ENCODE data around the gene METRN.
"Not testable (repeated sequence)": the region's sequence is repeated elsewhere in the genome, so short reads cannot be mapped to it uniquely, and the experiment has no call there.

The METRN gene

DNA sequence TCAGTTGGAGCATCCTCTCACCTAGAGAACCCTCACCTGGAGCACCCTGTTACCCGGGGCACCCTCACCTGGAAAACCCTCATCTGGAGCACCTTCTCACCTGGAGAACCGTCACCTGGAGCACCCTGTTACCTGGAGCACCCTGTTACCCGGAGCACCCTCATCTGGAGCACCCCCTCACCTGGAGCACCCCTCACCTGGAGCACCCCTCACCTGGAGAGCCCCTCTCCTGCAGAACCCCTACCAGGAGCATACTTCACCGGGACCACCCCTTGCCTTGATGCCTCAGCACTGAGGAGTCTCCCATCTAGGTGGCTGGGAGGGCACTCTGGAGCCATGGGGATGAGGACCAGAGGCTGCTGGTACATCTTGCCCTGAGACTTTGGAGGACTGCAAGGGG, 6.0 kb upstream of the METRN start:
- in situ Hi-C loops (cut with MboI; ENCODE audit: low sequenced_read_pairs): no loop called here

DNA sequence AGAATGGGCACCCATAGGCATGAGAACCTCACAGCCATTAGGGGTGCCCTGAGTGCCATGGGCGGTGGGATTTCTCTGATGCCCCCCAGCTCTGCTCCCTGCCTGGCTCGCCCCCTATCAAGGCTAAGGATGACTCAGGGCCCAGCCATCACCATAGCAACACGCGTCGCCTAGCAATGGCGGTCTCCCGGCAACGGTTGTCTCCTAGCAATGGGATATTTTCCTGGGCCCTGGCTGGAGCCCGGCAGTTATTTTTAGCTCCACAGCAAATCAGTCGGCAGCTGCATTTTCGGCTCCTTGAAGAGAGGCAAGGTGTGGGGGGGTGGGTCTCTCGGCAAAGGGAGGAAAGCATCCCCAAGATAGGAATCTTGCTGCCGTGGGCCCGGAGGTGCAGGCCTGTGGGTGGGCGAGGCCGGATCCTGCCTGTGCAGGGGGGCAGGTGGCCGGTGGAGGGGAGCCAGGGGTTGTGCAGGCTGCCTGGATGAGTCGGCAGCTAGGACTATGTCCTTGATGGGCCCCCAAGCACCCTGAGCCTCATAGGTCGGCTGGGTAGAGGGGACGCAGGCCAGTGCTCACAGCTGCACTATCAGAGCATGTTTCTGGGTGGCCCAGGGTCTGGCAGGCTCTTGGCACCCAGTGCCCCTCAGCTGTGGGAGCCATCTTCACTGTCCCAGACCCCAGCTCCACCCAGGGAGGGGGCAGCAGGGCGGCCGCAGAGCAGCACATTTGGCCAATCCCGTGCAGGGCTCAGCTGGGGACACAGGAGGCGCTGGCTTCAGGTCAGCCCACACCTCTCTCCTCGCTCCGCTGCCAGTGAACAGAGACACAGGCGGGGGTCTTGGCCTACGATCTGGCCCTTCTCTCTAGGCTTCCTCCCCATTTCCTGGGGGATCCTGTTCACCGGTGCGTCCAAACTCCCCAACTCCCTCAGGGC, 5.1 kb upstream of the METRN start:
- in situ Hi-C loops (cut with MboI; ENCODE audit: low sequenced_read_pairs): no loop called here

DNA sequence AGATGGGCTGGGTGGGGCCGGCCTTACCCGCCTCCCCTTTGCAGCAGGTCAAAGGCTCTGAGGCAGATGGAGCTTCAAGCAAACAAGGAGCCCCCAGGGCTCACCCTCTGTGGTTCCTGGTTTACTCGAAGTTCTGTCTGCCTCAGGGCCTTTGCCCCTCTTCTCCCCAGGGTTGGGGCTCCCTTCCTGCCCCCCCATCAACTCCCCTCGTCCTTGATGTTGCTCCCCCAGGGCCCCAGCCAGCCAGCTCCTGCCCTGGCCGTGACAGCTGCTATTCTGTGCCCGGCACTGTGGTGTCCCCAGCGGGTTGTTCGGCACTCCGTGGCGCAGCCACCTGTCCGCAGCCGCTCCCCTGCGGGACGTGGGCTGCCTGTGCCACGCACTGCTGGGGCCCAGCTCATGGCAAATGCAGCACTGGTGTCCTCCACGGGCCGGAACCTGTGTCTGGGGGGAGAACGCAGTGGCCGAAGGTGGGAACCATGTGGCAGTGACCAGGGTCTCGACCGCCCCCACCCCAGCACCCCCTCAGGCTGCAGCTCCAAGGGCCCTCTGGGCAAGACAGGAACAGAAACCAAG, 4.3 kb upstream of the METRN start:
- in situ Hi-C loops (cut with MboI; ENCODE audit: low sequenced_read_pairs): no loop called here

DNA sequence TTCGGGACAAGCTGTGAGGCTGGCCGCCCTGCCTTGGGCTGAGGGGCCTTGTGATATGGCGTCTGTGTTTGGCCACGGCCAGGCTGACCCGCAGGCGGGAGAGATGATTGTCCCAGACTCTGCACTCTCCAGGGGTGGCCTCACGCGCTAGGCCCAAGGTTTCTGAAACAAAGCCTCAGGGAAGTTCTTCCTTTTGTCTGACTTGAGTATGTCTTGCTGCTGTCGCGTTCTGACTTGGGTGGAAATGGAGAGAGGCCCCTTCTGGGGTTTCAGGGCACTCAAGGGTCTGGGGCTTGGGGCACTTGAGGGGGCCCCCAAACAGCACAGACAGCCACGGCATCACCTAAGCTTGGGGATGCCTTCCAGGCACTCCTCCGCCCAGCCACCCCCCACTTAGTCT, 3.8 kb upstream of the METRN start:
- in situ Hi-C loops (cut with MboI; ENCODE audit: low sequenced_read_pairs): no loop called here

DNA sequence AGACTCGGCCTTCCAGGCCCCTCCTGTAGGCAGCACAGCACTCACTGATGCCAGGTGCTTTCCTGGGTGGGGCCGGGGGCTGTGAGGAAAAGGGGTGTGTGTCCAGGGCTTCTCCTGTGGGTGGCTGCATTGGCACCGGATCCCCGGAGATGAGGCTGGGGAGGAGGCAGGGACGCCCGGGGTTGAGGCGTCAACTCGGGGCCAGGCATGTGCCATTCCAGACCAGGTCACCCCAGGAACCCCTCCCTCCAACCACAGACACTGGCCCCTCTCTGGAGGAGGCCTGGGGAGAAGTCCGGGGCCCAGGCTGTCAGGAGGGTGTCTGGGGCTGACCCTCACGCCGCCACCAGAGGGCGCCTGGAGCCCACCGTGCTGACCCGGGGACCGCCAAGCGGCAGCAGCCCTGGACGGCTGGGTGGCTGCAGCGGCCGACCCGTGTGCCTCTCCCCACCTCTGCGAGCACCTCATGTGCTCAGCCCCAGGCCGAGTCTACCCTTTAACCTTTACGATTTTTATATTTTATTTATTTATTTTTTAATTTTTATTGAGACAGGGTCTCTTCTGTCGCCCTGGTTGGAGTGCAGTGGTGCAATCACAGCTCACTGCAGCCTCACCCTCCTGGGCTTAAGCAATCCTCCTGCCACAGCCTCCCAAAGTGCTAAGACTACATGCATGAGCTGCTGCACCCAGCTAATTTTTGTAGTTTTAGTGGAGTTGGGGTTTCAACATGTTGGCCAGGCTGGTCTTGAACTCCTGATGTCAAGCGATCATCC, 3.2 kb upstream of the METRN start:
- in situ Hi-C loops (cut with MboI; ENCODE audit: low sequenced_read_pairs): no loop called here

DNA sequence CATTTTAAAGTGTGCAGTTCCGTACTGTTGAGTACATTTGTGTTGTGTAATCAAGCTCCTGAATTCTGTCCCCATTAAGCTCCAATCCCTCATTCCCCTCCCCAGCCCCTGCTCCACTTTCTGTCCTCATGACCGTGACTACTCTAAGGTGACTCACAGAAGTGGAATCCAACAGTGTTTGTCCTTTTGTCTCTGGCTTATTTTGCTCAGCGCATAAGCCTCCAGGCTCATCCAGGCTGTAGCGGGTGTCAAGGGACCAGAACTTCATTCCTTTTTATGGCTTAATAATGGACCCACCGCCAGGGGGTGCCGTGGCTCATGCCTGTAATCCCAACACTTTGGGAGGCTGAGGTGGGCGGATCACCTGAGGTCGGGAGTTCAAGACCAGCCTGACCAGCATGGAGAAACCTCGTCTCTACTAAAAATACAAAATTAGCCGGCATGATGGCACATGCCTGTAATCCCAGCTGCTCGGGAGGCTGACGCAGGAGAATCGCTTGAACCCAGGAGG, 2.1 kb upstream of the METRN start:
- in situ Hi-C loops (cut with MboI; ENCODE audit: low sequenced_read_pairs): not testable (repeated sequence)

DNA sequence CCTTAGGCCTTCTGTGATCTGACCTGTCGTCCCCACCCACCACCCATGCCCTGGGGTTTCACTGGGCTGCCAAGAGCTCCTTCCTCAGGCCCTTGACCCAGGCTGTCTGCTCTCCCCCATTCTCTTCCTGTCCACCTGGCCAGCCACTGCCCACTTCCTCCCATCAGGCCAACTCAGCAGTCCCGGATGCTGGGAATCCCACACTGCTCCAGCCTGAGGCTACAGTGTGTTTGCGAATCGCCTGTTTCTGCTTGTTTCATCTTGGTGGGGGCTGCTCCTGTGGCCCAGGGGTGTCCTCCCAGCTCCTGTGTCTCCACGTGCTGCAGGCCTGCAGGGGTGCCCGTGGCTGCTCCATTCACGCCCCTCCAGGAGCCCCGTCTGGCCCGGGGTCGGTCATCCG, 839 bp upstream of the METRN start:
- in situ Hi-C loops (cut with MboI; ENCODE audit: low sequenced_read_pairs): no loop called here

DNA sequence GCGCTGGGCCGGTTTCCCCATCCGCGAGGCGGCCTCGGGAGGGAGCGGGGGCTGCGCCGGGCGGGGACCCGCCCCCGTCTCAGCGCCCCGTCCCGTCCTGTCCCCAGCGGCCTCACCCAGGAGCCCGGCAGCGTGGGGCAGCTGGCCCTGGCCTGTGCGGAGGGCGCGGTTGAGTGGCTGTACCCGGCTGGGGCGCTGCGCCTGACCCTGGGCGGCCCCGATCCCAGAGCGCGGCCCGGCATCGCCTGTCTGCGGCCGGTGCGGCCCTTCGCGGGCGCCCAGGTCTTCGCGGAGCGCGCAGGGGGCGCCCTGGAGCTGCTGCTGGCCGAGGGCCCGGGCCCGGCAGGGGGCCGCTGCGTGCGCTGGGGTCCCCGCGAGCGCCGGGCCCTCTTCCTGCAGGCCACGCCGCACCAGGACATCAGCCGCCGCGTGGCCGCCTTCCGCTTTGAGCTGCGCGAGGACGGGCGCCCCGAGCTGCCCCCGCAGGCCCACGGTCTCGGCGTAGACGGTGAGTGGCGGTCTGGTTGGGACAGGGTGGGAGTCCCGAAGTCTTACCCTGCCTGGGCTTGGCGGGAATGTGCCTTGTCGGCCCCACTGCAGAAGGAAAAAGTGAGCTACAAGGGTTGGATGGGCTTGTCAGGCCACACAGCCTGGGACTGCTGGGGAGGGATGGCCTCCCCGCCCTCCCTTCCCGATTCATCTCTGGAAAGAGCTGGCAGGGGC, 720 bp downstream of the METRN start:
- in situ Hi-C loops (cut with MboI; ENCODE audit: low sequenced_read_pairs): no loop called here

DNA sequence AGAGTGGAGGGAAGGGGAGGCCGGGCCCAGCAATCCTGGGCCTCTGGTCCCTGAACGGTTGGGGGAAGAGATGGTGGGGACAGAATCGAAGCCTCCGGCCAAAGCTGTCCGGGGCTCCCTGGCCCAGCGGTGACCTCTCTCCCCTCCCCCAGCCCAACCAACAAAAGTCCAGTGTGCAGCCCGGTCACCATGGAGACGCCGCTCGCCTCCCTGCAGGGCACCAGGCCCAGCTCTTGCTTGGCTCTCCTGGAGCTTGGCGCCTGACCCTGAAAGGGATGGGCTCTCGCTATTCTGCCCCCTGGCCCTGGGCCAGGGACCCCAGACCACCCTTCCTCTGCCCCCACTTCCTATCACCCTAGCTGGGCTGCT, 1.3 kb downstream of the METRN start:
- in situ Hi-C loops (cut with MboI; ENCODE audit: low sequenced_read_pairs): no loop called here

DNA sequence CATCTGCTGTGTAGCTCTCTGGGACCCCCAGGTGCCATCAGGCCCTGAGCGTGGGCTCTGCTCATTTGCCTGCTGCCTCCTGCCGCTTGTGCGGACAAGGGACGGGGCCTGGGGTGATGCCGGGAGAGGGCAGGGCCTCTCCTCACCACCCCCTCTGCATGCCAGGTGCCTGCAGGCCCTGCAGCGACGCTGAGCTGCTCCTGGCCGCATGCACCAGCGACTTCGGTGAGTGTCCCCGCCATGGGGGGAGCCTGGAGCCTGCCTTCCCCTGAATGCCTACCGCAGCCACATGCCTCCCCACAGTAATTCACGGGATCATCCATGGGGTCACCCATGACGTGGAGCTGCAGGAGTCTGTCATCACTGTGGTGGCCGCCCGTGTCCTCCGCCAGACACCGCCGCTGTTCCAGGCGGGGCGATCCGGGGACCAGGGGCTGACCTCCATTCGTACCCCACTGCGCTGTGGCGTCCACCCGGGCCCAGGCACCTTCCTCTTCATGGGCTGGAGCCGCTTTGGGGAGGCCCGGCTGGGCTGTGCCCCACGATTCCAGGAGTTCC, 1.9 kb downstream of the METRN start:
- in situ Hi-C loops (cut with MboI; ENCODE audit: low sequenced_read_pairs): no loop called here

DNA sequence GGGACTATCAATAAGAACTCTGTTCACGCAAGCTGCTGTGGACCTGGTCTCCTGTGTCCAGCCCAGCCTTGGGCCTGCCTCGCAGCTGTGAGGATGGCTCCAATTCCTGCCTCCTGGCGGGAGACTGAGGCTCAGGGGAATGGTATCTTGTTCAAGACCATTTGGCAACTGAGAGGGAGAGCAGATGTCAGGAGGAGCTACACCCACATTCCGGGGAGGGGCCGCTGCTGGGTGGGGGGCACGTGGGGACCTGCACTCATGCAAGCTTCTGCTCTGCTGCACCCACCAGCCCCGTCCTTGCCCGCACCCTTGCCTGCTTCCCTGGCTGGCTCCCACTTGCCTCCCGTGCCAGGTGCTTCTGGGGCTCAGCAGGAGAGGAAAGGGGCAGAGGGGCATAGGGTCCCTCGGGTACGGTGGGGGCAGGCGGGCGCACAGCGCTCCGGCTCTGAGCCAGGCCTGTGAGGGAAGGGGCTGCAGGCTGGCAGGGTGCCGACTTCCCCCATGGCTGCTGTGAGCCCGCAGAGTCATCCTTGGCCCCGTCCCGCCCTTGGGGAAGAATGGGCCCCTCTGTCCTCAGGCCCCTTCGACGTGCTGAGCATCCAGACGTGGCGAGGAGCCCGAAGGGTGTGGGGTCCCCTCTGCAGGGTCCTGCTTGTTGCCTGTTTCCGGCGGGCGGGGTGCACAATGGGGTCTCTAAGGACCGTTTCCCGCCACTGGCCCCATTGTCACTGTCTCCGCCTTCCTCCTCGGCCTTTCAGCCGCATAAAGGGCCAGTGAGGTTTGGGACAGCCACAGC, 2.7 kb downstream of the METRN start:
- in situ Hi-C loops (cut with MboI; ENCODE audit: low sequenced_read_pairs): no loop called here

DNA sequence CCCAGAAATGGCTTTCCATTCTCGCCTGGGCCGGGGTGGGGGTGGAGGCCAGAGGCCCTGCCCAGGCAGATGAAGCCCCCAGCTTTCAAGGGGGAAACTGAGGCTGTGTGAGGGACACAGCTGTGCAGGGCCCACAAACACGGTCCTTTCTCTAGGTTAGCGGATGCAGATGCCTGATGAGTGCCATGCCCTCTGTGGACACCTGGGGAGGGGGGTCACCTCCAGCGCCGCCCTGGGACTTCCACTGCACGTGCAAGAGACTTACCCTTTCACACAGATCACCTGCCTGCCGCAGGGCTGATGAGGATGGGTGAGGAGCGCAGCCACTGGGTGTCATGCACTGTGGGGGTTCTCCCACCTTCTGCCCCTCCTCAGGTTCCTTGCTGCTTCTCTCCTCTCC, 3.5 kb downstream of the METRN start:
- in situ Hi-C loops (cut with MboI; ENCODE audit: low sequenced_read_pairs): no loop called here

DNA sequence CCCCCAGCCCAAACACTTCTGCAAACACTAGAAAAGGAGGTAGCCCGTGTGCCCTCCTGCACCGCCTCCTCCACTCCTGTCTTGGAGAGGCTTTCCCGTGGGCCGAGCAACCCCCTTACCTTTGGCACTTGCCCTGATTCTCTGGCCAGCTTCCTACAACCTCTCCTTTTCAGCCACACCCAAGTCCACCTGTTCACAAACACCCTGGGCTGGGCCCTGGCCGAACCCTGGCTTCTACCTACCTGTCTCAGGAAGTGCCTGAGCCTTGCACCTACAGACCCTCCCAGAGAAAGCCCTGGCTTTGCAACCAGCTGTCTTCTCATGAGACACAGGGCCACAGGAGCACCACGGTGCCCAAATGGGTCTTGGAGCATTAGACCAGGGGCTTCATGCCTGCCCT, 4.0 kb downstream of the METRN start:
- in situ Hi-C loops (cut with MboI; ENCODE audit: low sequenced_read_pairs): no loop called here

DNA sequence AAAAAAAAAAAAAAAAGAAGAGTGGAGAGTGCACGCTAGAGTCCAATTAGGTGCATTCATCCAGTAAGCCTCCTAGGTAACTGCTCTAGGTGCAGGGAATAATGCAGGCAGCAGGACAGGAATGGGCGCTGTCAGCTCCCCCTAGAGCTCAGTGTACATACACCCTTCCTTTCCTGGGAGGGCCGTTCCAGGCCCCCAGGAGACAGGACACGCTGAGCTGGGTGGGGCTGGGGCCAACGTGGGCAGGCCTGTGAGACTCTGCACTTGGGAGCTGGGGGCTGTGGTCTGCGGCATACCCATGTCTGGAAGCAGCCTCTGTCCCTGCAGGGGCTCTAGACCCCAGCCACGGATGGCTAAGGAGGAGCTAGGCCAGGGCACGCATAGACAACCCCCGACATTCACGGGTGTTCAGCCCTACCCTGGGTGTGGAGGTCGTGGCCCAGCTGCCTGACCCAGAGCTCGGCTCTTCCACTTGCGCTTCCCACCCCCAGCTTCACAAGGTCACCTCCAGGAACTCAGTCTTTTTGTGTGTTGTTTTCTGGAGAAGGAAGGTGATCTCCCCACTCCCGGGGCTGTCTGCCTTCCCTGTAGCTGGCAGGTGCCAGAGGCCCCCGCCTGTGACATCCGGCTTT, 5.0 kb downstream of the METRN start:
- in situ Hi-C loops (cut with MboI; ENCODE audit: low sequenced_read_pairs): no loop called here

DNA sequence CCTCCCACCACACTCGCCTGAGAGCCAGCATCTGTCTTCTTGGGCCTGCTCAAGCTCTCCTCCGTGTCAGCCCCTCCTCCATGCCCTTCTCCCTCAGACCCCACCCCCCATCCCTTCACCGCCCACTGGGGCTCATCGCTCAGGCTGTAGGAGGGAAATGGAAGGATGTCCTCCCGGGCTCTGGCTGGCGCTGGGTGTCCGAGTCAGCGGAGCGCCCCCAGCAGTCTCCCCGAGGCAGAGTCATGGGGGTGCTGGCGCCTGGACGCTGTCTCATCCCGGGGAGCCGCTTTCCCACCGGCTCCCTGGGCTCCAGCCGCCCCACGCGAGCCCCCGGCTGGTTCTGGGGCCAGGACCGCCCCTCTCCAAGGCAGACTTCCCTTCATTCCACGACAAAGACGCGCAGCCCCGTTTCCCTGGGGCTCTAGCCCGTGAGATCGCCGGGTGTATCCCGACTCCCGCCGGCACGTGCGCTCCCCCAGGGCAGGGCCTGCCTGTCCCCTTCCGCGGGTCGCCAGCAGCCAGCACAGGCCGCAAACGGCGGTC, 5.6 kb downstream of the METRN start:
- in situ Hi-C loops (cut with MboI; ENCODE audit: low sequenced_read_pairs): no loop called here

DNA sequence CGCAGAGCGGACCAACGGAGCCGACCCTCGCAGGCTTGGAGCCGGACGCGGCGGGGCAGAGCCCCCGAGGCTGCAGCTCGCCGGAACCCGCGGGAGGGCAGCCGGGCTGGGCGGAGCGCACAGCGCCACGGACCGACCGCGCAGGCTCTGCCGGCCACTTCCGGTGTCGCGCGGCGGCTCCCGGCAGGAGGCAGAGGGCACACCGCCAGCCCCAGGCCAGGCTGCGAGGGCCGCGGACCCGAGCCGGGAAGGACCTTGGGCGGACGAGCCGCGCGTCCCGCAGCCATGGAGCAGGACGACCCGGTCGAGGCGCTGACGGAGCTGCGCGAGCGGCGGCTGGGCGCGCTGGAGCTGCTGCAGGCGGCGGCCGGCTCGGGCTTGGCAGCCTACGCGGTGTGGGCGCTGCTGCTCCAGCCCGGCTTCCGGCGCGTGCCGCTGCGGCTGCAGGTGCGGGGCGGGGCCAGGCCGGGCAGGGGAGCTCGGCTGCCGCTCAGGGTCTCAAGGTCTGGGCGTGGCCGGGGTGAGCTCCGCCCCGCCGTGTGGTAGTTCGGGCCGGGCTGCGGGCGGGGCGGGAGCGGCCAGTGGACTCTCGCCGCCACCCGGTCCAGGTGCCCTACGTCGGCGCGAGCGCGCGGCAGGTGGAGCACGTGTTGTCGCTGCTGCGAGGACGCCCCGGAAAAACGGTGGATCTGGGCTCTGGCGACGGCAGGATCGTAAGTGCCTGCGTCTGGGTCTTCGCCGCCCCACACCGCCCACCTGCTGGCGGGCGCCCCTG, 6.3 kb downstream of the METRN start, which contains the start of gene ANTKMT:
TSS of gene ANTKMT (plus strand) at position 157 of the 775 bp plus-strand sequence. CDS start at position 286, 129 bp downstream.
- in situ Hi-C loops (cut with MboI; ENCODE audit: low sequenced_read_pairs): no loop called here

DNA sequence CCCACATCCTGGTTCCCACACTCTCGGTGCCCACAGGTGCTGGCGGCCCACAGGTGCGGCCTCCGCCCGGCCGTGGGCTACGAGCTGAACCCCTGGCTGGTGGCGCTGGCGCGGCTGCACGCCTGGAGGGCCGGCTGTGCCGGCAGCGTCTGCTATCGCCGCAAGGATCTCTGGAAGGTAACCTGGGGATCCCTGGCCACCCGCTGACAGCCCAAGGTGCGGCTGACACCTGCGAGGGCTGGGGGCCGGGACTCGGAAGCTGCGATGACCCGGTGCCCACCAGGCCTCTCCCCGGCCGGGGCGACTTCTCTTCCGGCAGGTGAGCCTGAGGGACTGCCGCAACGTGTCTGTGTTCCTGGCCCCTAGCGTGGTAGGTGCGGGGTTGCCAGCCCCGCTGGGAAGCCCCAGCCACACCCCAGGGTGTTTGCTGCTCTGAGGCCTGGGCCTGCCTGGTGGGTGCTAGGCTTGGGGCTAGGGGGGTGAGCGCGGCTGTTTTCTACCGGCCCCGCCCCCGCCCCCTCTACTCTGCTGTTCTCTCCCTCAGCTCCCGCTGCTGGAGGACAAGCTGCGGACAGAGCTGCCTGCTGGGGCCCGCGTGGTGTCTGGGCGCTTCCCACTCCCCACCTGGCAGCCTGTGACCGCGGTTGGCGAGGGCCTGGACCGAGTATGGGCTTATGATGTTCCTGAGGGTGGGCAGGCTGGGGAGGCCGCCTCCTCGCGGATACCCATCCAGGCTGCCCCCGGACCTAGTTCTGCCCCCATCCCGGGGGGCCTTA, 7.0 kb downstream of the METRN start:
- in situ Hi-C loops (cut with MboI; ENCODE audit: low sequenced_read_pairs): no loop called here

Data from hTERT RPE-1 (cell line).